Activated CD8-positive, alpha-beta memory T cell treated with anti-CD3 and anti-CD28 coated beads, Interleukin-2, amount 10 ng/mL, durations not matched to agents 7 days and 5 days (primary cell): ENCODE results near the gene ZNF621. TPM values are rescaled to one million over a fixed set of nuclear protein-coding genes. Genes with fewer than 3 reads are reported as not detected.

Experiments
- ATAC-seq: fragments of 150-1000 bp; cut with Tn5 transposase; one replicate; pipeline ENCODE4 v1.10.0; 2021; ENCODE audit warnings: moderate library complexity
- CTCF ChIA-PET: fragments of 350-600 bp; sonication (Branson Sonifier 250); formaldehyde crosslinking; loops from one replicate; lab custom pipeline; 2021; ENCODE audit warnings: antibody characterized with exemption; lab: Charles Lee
- DNase-seq: peaks from one replicate; pipeline ENCODE4 v3.0.0-alpha.2; 2020
- H3K27ac Mint-ChIP-seq: one replicate; pipeline ENCODE4 v1.8.0; 2021; ENCODE audit warnings: mild to moderate bottlenecking, mixed read lengths
- H3K27me3 Mint-ChIP-seq: one replicate; pipeline ENCODE4 v1.8.0; 2021; ENCODE audit warnings: mixed read lengths
- H3K36me3 Mint-ChIP-seq: one replicate; pipeline ENCODE4 v1.8.0; 2021; ENCODE audit warnings: mild to moderate bottlenecking, mixed read lengths
- H3K4me1 Mint-ChIP-seq: one replicate; pipeline ENCODE4 v1.8.0; 2021; ENCODE audit warnings: mixed read lengths
- H3K4me3 Mint-ChIP-seq: one replicate; pipeline ENCODE4 v1.8.0; 2021; ENCODE audit warnings: mild to moderate bottlenecking, moderate library complexity, mixed read lengths
- H3K9me3 Mint-ChIP-seq: one replicate; pipeline ENCODE4 v1.8.0; 2022; ENCODE audit warnings: low read depth, mixed read lengths
- total RNA-seq, 2 experiments: library from RNA; stranded (reverse); gene quantifications; one replicate each; pipeline ENCODE4 v1.2.3, GENCODE V29; 2021

The ZNF621 gene
- total RNA-seq, result 10 to 100 TPM; 23.1 to 25.3 TPM

GRCh38 chr3:40524568-40525285 lies at the start of gene ZNF621:
TSS of gene ZNF621 (plus strand) at chr3:40524960. CDS start at chr3:40525841, 881 bp downstream.
- no peaks in the 10 kb centered on the region for H3K27me3 Mint-ChIP-seq
- peaks cover 32% of the 10 kb centered on the region for H3K36me3 Mint-ChIP-seq

GRCh38 chr3:40476478-40477470 lies 48.0 kb upstream of the ZNF621 start, which contains the start of gene ZNF619:
TSS of gene ZNF619 (plus strand) at chr3:40477122. CDS start at chr3:40477980, 858 bp downstream.
- Mint-ChIP-seq H3K4me1 (peaks cover 26% of the 10 kb centered on the region), H3K27ac (peak within 1 kb of the TSS; percentile 86), H3K9me3 (no peaks in the 10 kb centered on the region), H3K36me3 (peaks cover 20% of the 10 kb centered on the region), H3K27me3 (no peaks in the 10 kb centered on the region), H3K4me3 (peak within 1 kb of the TSS; percentile 85)
- ATAC-seq (peak; percentile 93), DNase-seq (peak; percentile 73)
- CTCF ChIA-PET, result interaction anchor here (0.5 to 3.0 kb wide), 6 partner anchors 13 to 1170 kb away, joined by 3 to 10 read pairs (median 4); partner anchors contain the start of genes RPL14 and ZNF620

More at GRCh38 chr3:40524568-40525285, at the start of gene ZNF621:
- CTCF ChIA-PET, result interaction anchor here (1.0 kb wide), 1 partner anchor 19 kb away, joined by 4 read pairs; the partner anchor contains the start of gene ZNF620
- H3K4me1 Mint-ChIP-seq, result peaks cover 30% of the 10 kb centered on the region
- H3K27ac Mint-ChIP-seq, result peak within 1 kb of the TSS; percentile 94
- H3K9me3 Mint-ChIP-seq, result no peaks in the 10 kb centered on the region
- DNase-seq (peak; percentile 89), ATAC-seq (peak; percentile 98)
- H3K4me3 Mint-ChIP-seq, result peak within 1 kb of the TSS; percentile 94

GRCh38 chr3:40477666-40478065 lies 47.1 kb upstream of the ZNF621 start:
- H3K36me3 Mint-ChIP-seq, result peaks cover 25% of the 10 kb centered on the region
- CTCF ChIA-PET, result interaction anchor here (0.5 to 3.0 kb wide), 5 partner anchors 13 to 1171 kb away, joined by 3 to 10 read pairs (median 4); partner anchors contain the start of genes RPL14 and ZNF620
- no peaks in the 10 kb centered on the region for H3K9me3 Mint-ChIP-seq
- H3K27me3 Mint-ChIP-seq, result no peaks in the 10 kb centered on the region
- ATAC-seq (no peak), DNase-seq (no peak)
- H3K4me1 Mint-ChIP-seq, result peaks cover 35% of the 10 kb centered on the region
- H3K27ac Mint-ChIP-seq, result peak overlapping the region; percentile 86
- peak overlapping the region; percentile 85 for H3K4me3 Mint-ChIP-seq

DNA sequence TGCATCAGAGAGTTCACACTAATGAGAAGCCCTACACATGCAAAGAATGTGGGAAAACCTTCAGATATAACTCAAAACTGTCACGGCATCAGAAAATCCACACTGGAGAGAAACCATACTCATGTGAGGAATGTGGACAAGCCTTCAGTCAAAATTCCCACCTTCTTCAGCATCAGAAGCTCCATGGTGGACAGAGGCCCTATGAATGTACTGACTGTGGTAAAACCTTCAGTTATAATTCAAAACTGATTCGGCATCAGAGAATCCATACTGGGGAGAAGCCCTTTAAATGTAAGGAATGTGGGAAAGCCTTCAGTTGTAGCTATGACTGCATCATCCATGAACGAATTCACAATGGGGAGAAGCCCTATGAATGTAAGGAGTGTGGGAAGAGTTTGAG lies 37.6 kb upstream of the ZNF621 start:
- H3K4me3 Mint-ChIP-seq, result no peak overlapping the region
- DNase-seq (no peak), ATAC-seq (no peak)
- peaks cover 60% of the 10 kb centered on the region for H3K36me3 Mint-ChIP-seq
- no peaks in the 10 kb centered on the region for H3K27me3 Mint-ChIP-seq
- H3K27ac Mint-ChIP-seq, result no peak overlapping the region
- CTCF ChIA-PET, result interaction anchor here (1.0 kb wide), 1 partner anchor 9 kb away, joined by 3 read pairs; no protein-coding TSS in a partner anchor
- H3K4me1 Mint-ChIP-seq, result peaks cover 16% of the 10 kb centered on the region
- H3K9me3 Mint-ChIP-seq, result peaks cover 21% of the 10 kb centered on the region

DNA sequence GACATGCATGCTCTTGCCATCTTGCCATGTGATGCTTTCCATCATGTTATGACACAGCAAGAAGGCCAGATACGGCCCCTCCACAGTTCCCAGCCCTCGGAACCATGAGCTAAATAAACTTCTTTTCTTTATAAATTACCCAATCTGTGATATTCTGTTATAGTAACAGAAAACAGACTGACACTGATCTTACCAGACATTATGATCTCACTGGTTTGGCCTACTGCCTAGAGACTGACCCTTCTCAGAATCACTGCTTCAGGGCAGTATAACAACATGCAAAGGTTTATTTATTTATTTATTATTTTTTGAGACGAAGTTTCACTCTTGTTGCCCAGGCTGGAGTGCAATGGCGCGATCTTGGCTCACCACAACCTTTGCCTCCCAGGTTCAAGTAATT lies 33.8 kb upstream of the ZNF621 start:
- H3K9me3 Mint-ChIP-seq, result peaks cover 18% of the 10 kb centered on the region
- H3K27me3 Mint-ChIP-seq, result no peaks in the 10 kb centered on the region
- CTCF ChIA-PET, result no interaction called here
- no peak overlapping the region for H3K4me3 Mint-ChIP-seq
- DNase-seq (no peak), ATAC-seq (no peak)
- H3K27ac Mint-ChIP-seq, result no peak overlapping the region
- H3K36me3 Mint-ChIP-seq, result peaks cover 39% of the 10 kb centered on the region
- H3K4me1 Mint-ChIP-seq, result no peaks in the 10 kb centered on the region

DNA sequence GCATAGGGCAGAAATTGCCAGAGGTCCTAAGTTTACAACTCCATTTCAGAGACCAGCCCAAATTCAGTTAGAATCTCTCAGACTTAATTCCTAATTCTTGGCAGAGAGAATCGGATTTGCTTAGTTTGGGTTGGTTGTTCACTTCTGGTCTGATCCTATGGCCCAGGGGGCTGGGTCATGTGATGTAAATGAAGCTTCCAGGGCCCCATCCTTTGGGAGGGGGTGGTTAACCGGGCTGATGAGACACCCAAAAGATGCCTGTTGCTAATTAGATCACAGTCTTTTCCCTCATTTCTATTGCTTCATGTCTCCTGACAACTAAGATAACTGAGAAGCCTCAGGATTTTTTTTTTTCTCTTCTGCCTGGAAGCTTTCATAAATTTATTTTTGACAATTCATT lies 30.1 kb upstream of the ZNF621 start:
- H3K9me3 Mint-ChIP-seq, result no peaks in the 10 kb centered on the region
- ATAC-seq, result no peak
- CTCF ChIA-PET, result interaction anchor here (2.6 kb wide), 1 partner anchor 11 kb away, joined by 8 read pairs; the partner anchor contains the start of gene ZNF620
- no peak overlapping the region for H3K4me3 Mint-ChIP-seq
- H3K27me3 Mint-ChIP-seq, result no peaks in the 10 kb centered on the region
- no peak for DNase-seq
- no peak overlapping the region for H3K27ac Mint-ChIP-seq
- H3K4me1 Mint-ChIP-seq, result no peaks in the 10 kb centered on the region
- H3K36me3 Mint-ChIP-seq, result peaks cover 10% of the 10 kb centered on the region

DNA sequence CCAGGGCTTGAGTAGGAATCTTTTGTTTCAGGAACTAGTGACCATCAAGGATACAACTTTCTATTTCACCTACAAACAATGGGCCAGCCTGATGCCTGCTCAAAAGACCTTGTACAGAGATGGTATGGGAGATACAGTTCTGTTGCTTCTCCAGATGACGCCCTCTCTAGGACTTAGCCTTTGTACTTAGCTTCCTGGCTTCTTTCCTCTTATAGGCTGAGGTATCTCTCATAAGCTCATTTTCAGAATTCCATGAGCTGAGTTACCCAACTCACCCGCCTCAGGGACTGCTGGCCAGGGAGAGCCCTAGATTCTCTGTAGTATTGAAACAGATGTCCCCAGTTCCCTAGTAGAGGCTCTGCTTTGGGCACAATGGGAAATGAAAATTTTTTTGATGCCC lies 27.5 kb upstream of the ZNF621 start:
- no peak overlapping the region for H3K27ac Mint-ChIP-seq
- no peaks in the 10 kb centered on the region for H3K4me1 Mint-ChIP-seq
- CTCF ChIA-PET, result no interaction called here
- no peaks in the 10 kb centered on the region for H3K9me3 Mint-ChIP-seq
- H3K27me3 Mint-ChIP-seq, result no peaks in the 10 kb centered on the region
- no peak for DNase-seq
- ATAC-seq, result no peak
- H3K4me3 Mint-ChIP-seq, result no peak overlapping the region
- peaks cover 2% of the 10 kb centered on the region for H3K36me3 Mint-ChIP-seq

DNA sequence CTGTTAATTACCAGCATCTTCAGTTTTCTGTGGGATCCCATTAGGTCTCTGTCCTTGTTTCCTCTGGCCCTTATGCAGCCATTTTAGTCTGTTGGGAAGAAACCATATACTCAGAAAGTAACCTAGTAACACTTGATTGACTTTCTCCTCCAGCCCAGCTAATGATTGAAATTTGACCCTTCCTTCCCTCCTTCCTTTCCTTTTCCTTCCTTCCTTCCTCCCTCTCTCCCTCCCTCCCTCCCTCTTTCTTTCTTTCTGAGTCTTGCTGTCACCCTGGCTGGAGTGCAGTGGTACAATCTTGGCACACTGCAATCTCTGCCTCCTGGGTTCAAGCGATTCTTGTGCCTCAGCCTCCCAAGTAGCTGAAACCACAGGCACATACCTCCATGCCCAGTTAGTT lies 24.8 kb upstream of the ZNF621 start:
- Mint-ChIP-seq H3K4me1 (peaks cover 3% of the 10 kb centered on the region), H3K36me3 (peaks cover 2% of the 10 kb centered on the region)
- no peak for ATAC-seq

GRCh38 chr3:40502034-40502433 lies 22.7 kb upstream of the ZNF621 start:
- Mint-ChIP-seq H3K4me3 (no peak overlapping the region), H3K36me3 (peaks cover 3% of the 10 kb centered on the region), H3K9me3 (no peaks in the 10 kb centered on the region), H3K27ac (no peak overlapping the region), H3K4me1 (peaks cover 22% of the 10 kb centered on the region), H3K27me3 (no peaks in the 10 kb centered on the region)
- DNase-seq (no peak), ATAC-seq (no peak)
- CTCF ChIA-PET, result no interaction called here

More for the DNA sequence above, 24.8 kb upstream of the ZNF621 start:
- no peaks in the 10 kb centered on the region for H3K27me3 Mint-ChIP-seq
- CTCF ChIA-PET, result interaction anchor here (1.3 kb wide), 1 partner anchor 14 kb away, joined by 3 read pairs; no protein-coding TSS in a partner anchor
- no peaks in the 10 kb centered on the region for H3K9me3 Mint-ChIP-seq
- no peak for DNase-seq
- H3K27ac Mint-ChIP-seq, result no peak overlapping the region
- H3K4me3 Mint-ChIP-seq, result no peak overlapping the region

- DNase-seq (no peak), ATAC-seq (no peak)
- peaks cover 31% of the 10 kb centered on the region for H3K4me1 Mint-ChIP-seq
- peaks cover 18% of the 10 kb centered on the region for H3K36me3 Mint-ChIP-seq
- CTCF ChIA-PET, result interaction anchor here (1.2 to 1.8 kb wide), 6 partner anchors 11 to 76 kb away, joined by 3 to 8 read pairs (median 4); partner anchors contain the start of gene ZNF621
- H3K4me3 Mint-ChIP-seq, result peak overlapping the region; percentile 92
- no peak overlapping the region for H3K27ac Mint-ChIP-seq
- H3K9me3 Mint-ChIP-seq, result no peaks in the 10 kb centered on the region
- no peaks in the 10 kb centered on the region for H3K27me3 Mint-ChIP-seq
These were observed 19.9 kb upstream of the ZNF621 start for GRCh38 chr3:40504636-40505430.

GRCh38 chr3:40505599-40506462 lies 18.9 kb upstream of the ZNF621 start, which contains the start of gene ZNF620:
TSS of gene ZNF620 (plus strand) at chr3:40506039. CDS start at chr3:40506353, 314 bp downstream.
- DNase-seq (peak; percentile 57), ATAC-seq (peak; percentile 83)
- Mint-ChIP-seq H3K36me3 (peaks cover 25% of the 10 kb centered on the region), H3K4me1 (peaks cover 31% of the 10 kb centered on the region), H3K27ac (peak within 1 kb of the TSS; percentile 88), H3K9me3 (no peaks in the 10 kb centered on the region), H3K27me3 (no peaks in the 10 kb centered on the region), H3K4me3 (peak within 1 kb of the TSS; percentile 92)
- CTCF ChIA-PET, result interaction anchor here (1.2 to 1.8 kb wide), 6 partner anchors 12 to 75 kb away, joined by 3 to 8 read pairs (median 4); partner anchors contain the start of gene ZNF621
